Activated B cell treated with CpG ODN at 0.5 μM for 24 hours (primary cell): Measurements from ENCODE around the gene LGALS1. TPM values are rescaled to one million over a fixed set of nuclear protein-coding genes. Genes with fewer than 3 reads are reported as not detected.
A peak's percentile ranks its signal among the peaks of the same experiment; 100 is the strongest.

ENCODE experiments used
- ATAC-seq: fragments of 200-7000 bp; cut with Tn5 transposase; one replicate; pipeline ENCODE4 v1.10.0; 2021; ENCODE audit warnings: low read depth, mild to moderate bottlenecking, moderate library complexity
- CTCF ChIA-PET: fragments of 350-600 bp; sonication (Branson Sonifier 250); formaldehyde crosslinking; loops from one replicate; lab custom pipeline; 2021; ENCODE audit warnings: antibody characterized with exemption; lab: Charles Lee
- POLR2A ChIA-PET: fragments of 350-600 bp; sonication (Branson Sonifier 250); formaldehyde crosslinking; loops from one replicate; lab custom pipeline; 2021; ENCODE audit warnings: antibody characterized with exemption; lab: Charles Lee
- DNase-seq: peaks from one replicate; pipeline ENCODE4 v3.0.0; 2022
- H3K27ac Mint-ChIP-seq: one replicate; pipeline ENCODE4 v1.8.0; 2020; ENCODE audit warnings: mixed read lengths
- H3K27me3 Mint-ChIP-seq: one replicate; pipeline ENCODE4 v1.8.0; 2021; ENCODE audit warnings: mixed read lengths
- H3K36me3 Mint-ChIP-seq: one replicate; pipeline ENCODE4 v1.8.0; 2021; ENCODE audit warnings: low read depth, mixed read lengths
- H3K4me1 Mint-ChIP-seq: one replicate; pipeline ENCODE4 v1.8.0; 2021; ENCODE audit warnings: mixed read lengths
- H3K4me3 Mint-ChIP-seq: one replicate; pipeline ENCODE4 v1.8.0; 2020; ENCODE audit warnings: mild to moderate bottlenecking, mixed read lengths
- H3K9me3 Mint-ChIP-seq: one replicate; pipeline ENCODE4 v1.8.0; 2020; ENCODE audit warnings: mixed read lengths
- CTCF ChIP-seq: fragments of 200-600 bp; IDR thresholded peaks from one replicate; pipeline ENCODE4 v1.8.0; 2022; ENCODE audit warnings: antibody characterized with exemption, mild to moderate bottlenecking
- intact Hi-C: fragments of 100-400 bp; cut with micrococcal nuclease; formaldehyde crosslinking; loops from one replicate; pipeline ENCODE4 v1.15.1; 2024
- total RNA-seq: library from RNA; stranded (reverse); gene quantifications from 2 replicates; pipeline ENCODE4 v1.2.3, GENCODE V29; 2022

LGALS1 gene
- total RNA-seq, 1 donor from 2014 or later = 230 TPM

- no peaks in the 10 kb centered on the region for H3K9me3 Mint-ChIP-seq
- ChIA-PET CTCF (interaction anchor here (1.5 kb wide), 1 partner anchor 10 kb away, joined by 4 read pairs; no protein-coding TSS in a partner anchor), POLR2A (interaction anchor here (1.0 to 9.7 kb wide), 3 partner anchors 12 to 30 kb away, joined by 4 to 181 read pairs (median 9); partner anchors contain the start of genes NOL12 and PDXP)
- DNase-seq (no peak), ATAC-seq (no peak)
- no peak for TF ChIP-seq CTCF
- no peak overlapping the region for H3K27ac Mint-ChIP-seq
- peaks cover 6% of the 10 kb centered on the region for H3K36me3 Mint-ChIP-seq
- H3K4me1 Mint-ChIP-seq = peaks cover 54% of the 10 kb centered on the region
- H3K27me3 Mint-ChIP-seq = no peaks in the 10 kb centered on the region
- H3K4me3 Mint-ChIP-seq = no peak overlapping the region
- intact Hi-C loops = no loop called here
Observed at GRCh38 chr22:37672920-37673455, 2.4 kb upstream of the LGALS1 start.

DNA sequence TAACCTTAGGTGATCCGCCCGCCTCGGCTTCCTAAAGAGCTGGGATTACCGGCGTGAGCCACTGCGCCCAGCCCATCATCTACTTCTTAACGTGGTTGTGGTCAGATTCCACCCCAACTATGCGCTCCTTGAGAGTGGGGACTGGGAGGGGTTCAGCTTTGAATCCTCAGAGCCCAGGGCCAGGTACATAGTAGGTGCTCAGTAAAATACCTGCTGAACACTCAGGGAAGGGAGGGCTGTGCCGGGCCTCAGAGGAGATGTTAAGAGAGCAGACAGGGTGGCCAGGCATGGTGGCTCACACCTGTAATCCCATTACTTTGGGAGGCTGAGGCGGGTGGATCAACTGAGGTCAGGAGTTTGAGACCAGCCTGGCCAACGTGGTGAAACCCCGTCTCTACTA is 1.2 kb upstream of the LGALS1 start:
- no peaks in the 10 kb centered on the region for H3K27me3 Mint-ChIP-seq
- POLR2A ChIA-PET = interaction anchor here (0.7 to 9.7 kb wide), 7 partner anchors 13 to 188 kb away, joined by 3 to 181 read pairs (median 54); partner anchors contain the start of genes GGA1 and PDXP
- intact Hi-C loops = no loop called here
- H3K9me3 Mint-ChIP-seq = no peaks in the 10 kb centered on the region
- TF ChIP-seq CTCF = no peak
- no peak for ATAC-seq
- H3K27ac Mint-ChIP-seq = peak overlapping the region; percentile 50
- H3K4me3 Mint-ChIP-seq = peak overlapping the region; percentile 16
- CTCF ChIA-PET = interaction anchor here (1.9 to 5.0 kb wide), 4 partner anchors 13 to 66 kb away, joined by 8 to 46 read pairs (median 18); partner anchors contain the start of genes GGA1 and PDXP
- peaks cover 58% of the 10 kb centered on the region for H3K4me1 Mint-ChIP-seq
- DNase-seq = no peak
- H3K36me3 Mint-ChIP-seq = peaks cover 6% of the 10 kb centered on the region

GRCh38 chr22:37675930-37676735 is 697 bp downstream of the LGALS1 start:
- no peak for TF ChIP-seq CTCF
- DNase-seq (no peak), ATAC-seq (no peak)
- H3K4me1 Mint-ChIP-seq = peaks cover 61% of the 10 kb centered on the region
- H3K27me3 Mint-ChIP-seq = no peaks in the 10 kb centered on the region
- peaks cover 8% of the 10 kb centered on the region for H3K36me3 Mint-ChIP-seq
- intact Hi-C loops = loop anchor here (2.0 kb wide), 1 partner anchor 169 kb away; the partner anchor contains the start of gene ANKRD54
- H3K27ac Mint-ChIP-seq = peak overlapping the region; percentile 91
- ChIA-PET POLR2A (interaction anchor here (0.6 to 9.7 kb wide), 15 partner anchors 9 to 1298 kb away, joined by 3 to 181 read pairs (median 8); partner anchors contain the start of genes ANKRD54, GGA1, NOL12 and PDXP), CTCF (interaction anchor here (1.1 to 5.0 kb wide), 7 partner anchors 10 to 68 kb away, joined by 5 to 46 read pairs (median 9); partner anchors contain the start of genes GGA1, NOL12 and PDXP)
- H3K4me3 Mint-ChIP-seq = peak overlapping the region; percentile 84
- H3K9me3 Mint-ChIP-seq = no peaks in the 10 kb centered on the region

GRCh38 chr22:37676736-37677492 is 1.5 kb downstream of the LGALS1 start:
- H3K36me3 Mint-ChIP-seq = peaks cover 8% of the 10 kb centered on the region
- TF ChIP-seq CTCF = no peak
- DNase-seq (peak; percentile 86), ATAC-seq (peak; percentile 83)
- ChIA-PET CTCF (interaction anchor here (1.1 to 5.0 kb wide), 6 partner anchors 9 to 69 kb away, joined by 3 to 46 read pairs (median 7); partner anchors contain the start of genes GGA1, NOL12 and PDXP), POLR2A (interaction anchor here (0.5 to 9.7 kb wide), 19 partner anchors 9 to 921 kb away, joined by 3 to 181 read pairs (median 5); partner anchors contain the start of genes ANKRD54, GGA1, NOL12 and PDXP)
- intact Hi-C loops = loop anchor here (1.0 to 2.0 kb wide), 5 partner anchors 9 to 168 kb away; partner anchors contain the start of genes ANKRD54, GGA1, NOL12 and PDXP
- no peaks in the 10 kb centered on the region for H3K9me3 Mint-ChIP-seq
- H3K27me3 Mint-ChIP-seq = no peaks in the 10 kb centered on the region
- peak overlapping the region; percentile 84 for H3K4me3 Mint-ChIP-seq
- peak overlapping the region; percentile 91 for H3K27ac Mint-ChIP-seq
- H3K4me1 Mint-ChIP-seq = peaks cover 66% of the 10 kb centered on the region
